H1 (cell line): ENCODE data around the gene CKAP5. TPM values are rescaled to one million over a fixed set of nuclear protein-coding genes. Genes with fewer than 3 reads are reported as not detected.

ENCODE experiments used
- CTCF ChIA-PET: fragments of 300-600 bp; sonication (Branson Sonifier 250); formaldehyde crosslinking; loops from one replicate; lab custom pipeline; 2021; ENCODE audit not compliant: partially characterized antibody; lab: Charles Lee
- POLR2A ChIA-PET: fragments of 300-600 bp; sonication (Branson Sonifier 250); formaldehyde crosslinking; loops from one replicate; lab custom pipeline; 2021; ENCODE audit warnings: inconsistent platforms; ENCODE audit not compliant: partially characterized antibody; lab: Charles Lee
- DNase-seq, 2 experiments: peaks; one replicate each; pipeline versions ENCODE4 v3.0.0 to v3.0.0-alpha.2; 2010 to 2022; ENCODE audit warnings: low spot score in 2 of 2, low read depth in 1 of 2, mixed read lengths in 1 of 2
- FAIRE-seq: peaks from 2 replicates; lab custom pipeline; 2011; peaks lifted over from hg19 to GRCh38; lab: Jason Lieb, UNC
- H2AFZ ChIP-seq: 2 replicates; pipeline ENCODE4 v1.8.1; 2012; ENCODE audit warnings: low read length, inconsistent platforms
- H2AK5ac ChIP-seq: 2 replicates; pipeline ENCODE4 v1.6.1; 2013; ENCODE audit warnings: low read depth, low read length
- H2BK120ac ChIP-seq: replicated peaks from 2 replicates; pipeline ENCODE3; 2013; ENCODE audit warnings: low read depth, low read length, inconsistent platforms
- H2BK12ac ChIP-seq: 2 replicates; pipeline ENCODE4 v1.6.1; 2013; ENCODE audit warnings: low read depth, low read length
- H2BK15ac ChIP-seq: 2 replicates; pipeline ENCODE4 v1.6.1; 2013; ENCODE audit warnings: low read length
- H2BK20ac ChIP-seq: 2 replicates; pipeline ENCODE4 v1.6.1; 2013; ENCODE audit warnings: low read length
- H2BK5ac ChIP-seq: 2 replicates; pipeline ENCODE4 v1.6.1; 2013; ENCODE audit warnings: low read depth, low read length
- H3K14ac ChIP-seq: 2 replicates; pipeline ENCODE4 v1.6.1; 2013; ENCODE audit warnings: inconsistent platforms; ENCODE audit not compliant: insufficient read length
- H3K18ac ChIP-seq: 2 replicates; pipeline ENCODE4 v1.6.1; 2013; ENCODE audit warnings: low read length; ENCODE audit errors: extremely low read depth
- H3K23ac ChIP-seq: 2 replicates; pipeline ENCODE4 v1.6.1; 2013; ENCODE audit warnings: inconsistent platforms; ENCODE audit not compliant: insufficient read length
- H3K23me2 ChIP-seq: 2 replicates; pipeline ENCODE4 v1.6.1; 2013; ENCODE audit warnings: low read depth, low read length
- H3K27ac ChIP-seq: 2 replicates; pipeline ENCODE4 v1.6.1; 2011; ENCODE audit warnings: low read depth, low read length, inconsistent platforms
- H3K27me3 ChIP-seq, 4 experiments: replicated peaks in 1 of 4; 1 replicate in 1 of 4; 2 replicates in 3 of 4; pipeline versions ENCODE4 v1.6.1 to v1.8.1; 2011 to 2013; ENCODE audit warnings: low read length in 3 of 4, mild to moderate bottlenecking in 3 of 4, inconsistent platforms in 2 of 4, mixed read lengths in 2 of 4, moderate library complexity in 1 of 4; ENCODE audit not compliant: control insufficient read depth in 3 of 4, insufficient read depth in 3 of 4; ENCODE audit errors: extremely low read depth in 1 of 4
- H3K36me3 ChIP-seq, 4 experiments: 2 replicates each; pipeline versions ENCODE4 v1.6.1 to v1.8.1; 2011 to 2013; ENCODE audit warnings: mild to moderate bottlenecking in 4 of 4, low read length in 3 of 4, moderate library complexity in 2 of 4, control low read depth in 1 of 4, inconsistent platforms in 1 of 4; ENCODE audit not compliant: insufficient read depth in 4 of 4, control insufficient read depth in 2 of 4
- H3K4ac ChIP-seq: replicated peaks from 2 replicates; pipeline ENCODE3; 2013; ENCODE audit warnings: low read length, low read depth, mixed read lengths, inconsistent platforms; ENCODE audit not compliant: insufficient read length
- H3K4me1 ChIP-seq, 4 experiments: replicated peaks in 1 of 4; 1 replicate in 1 of 4; 2 replicates in 3 of 4; pipeline versions ENCODE4 v1.6.1 to v1.8.1; 2011 to 2013; ENCODE audit warnings: low read length in 3 of 4, inconsistent platforms in 2 of 4, mixed read lengths in 1 of 4; ENCODE audit not compliant: insufficient read depth in 4 of 4, control insufficient read depth in 3 of 4
- H3K4me2 ChIP-seq, 2 experiments: 2 replicates each; pipeline versions ENCODE4 v1.6.1 to v1.8.1; 2011 to 2013; ENCODE audit warnings: low read depth in 2 of 2, low read length in 2 of 2, control low read depth in 1 of 2, inconsistent platforms in 1 of 2, mild to moderate bottlenecking in 1 of 2; ENCODE audit not compliant: insufficient read depth in 1 of 2
- H3K4me3 ChIP-seq, 4 experiments: fragments of 200-600, 300-600 bp in 1 of 4; sonication (generic), shearing (Covaris generic), sonication (Bioruptor Twin) in 1 of 4; 2 replicates each; pipeline versions ENCODE4 v1.5.1 to v1.8.1; 2011 to 2016; ENCODE audit warnings: low read length in 4 of 4, low read depth in 3 of 4, control low read depth in 2 of 4, inconsistent platforms in 2 of 4, mild to moderate bottlenecking in 2 of 4, mixed read lengths in 1 of 4, moderate library complexity in 1 of 4; ENCODE audit not compliant: insufficient read depth in 2 of 4; ENCODE audit errors: extremely low read depth in 1 of 4
- H3K56ac ChIP-seq: replicated peaks from 2 replicates; pipeline ENCODE3; 2013; ENCODE audit warnings: low read depth, mild to moderate bottlenecking, mixed read lengths, low read length, inconsistent platforms; ENCODE audit not compliant: insufficient read length
- H3K79me1 ChIP-seq: 2 replicates; pipeline ENCODE4 v1.6.1; 2013; ENCODE audit warnings: low read depth, low read length, control low read depth
- H3K79me2 ChIP-seq, 2 experiments: 2 replicates each; pipeline versions ENCODE4 v1.6.1 to v1.8.1; 2012 to 2013; ENCODE audit warnings: low read length in 2 of 2, mild to moderate bottlenecking in 2 of 2, inconsistent platforms in 1 of 2; ENCODE audit not compliant: insufficient read depth in 2 of 2, control insufficient read depth in 1 of 2
- H3K9ac ChIP-seq, 4 experiments: replicated peaks in 1 of 4; 1 replicate in 1 of 4; 2 replicates in 3 of 4; pipeline versions ENCODE4 v1.6.1 to v1.8.1; 2011 to 2013; ENCODE audit warnings: low read depth in 3 of 4, low read length in 3 of 4, control low read depth in 2 of 4, mild to moderate bottlenecking in 2 of 4, moderate library complexity in 2 of 4, inconsistent platforms in 1 of 4; ENCODE audit errors: extremely low read depth in 1 of 4
- H3K9me3 ChIP-seq, 2 experiments: 2 replicates each; pipeline versions ENCODE4 v1.6.1 to v1.8.1; 2012 to 2013; ENCODE audit warnings: mild to moderate bottlenecking in 2 of 2, moderate library complexity in 2 of 2, control low read depth in 1 of 2, inconsistent platforms in 1 of 2, low read depth in 1 of 2, low read length in 1 of 2, mixed read lengths in 1 of 2; ENCODE audit not compliant: insufficient read depth in 2 of 2
- H4K20me1 ChIP-seq, 2 experiments: replicated peaks in 1 of 2; 2 replicates each; pipeline versions ENCODE3 to v1.8.1; 2011 to 2013; ENCODE audit warnings: inconsistent platforms in 2 of 2, low read length in 2 of 2, mild to moderate bottlenecking in 1 of 2; ENCODE audit not compliant: insufficient read depth in 2 of 2, control insufficient read depth in 1 of 2
- H4K5ac ChIP-seq: 2 replicates; pipeline ENCODE4 v1.6.1; 2013; ENCODE audit warnings: low read length, low read depth, mixed read lengths, inconsistent platforms; ENCODE audit not compliant: insufficient read length
- H4K8ac ChIP-seq: 2 replicates; pipeline ENCODE4 v1.8.0; 2013; ENCODE audit warnings: mild to moderate bottlenecking, moderate library complexity, low read length, inconsistent platforms; ENCODE audit not compliant: insufficient read depth; ENCODE audit errors: extremely low read depth
- H4K91ac ChIP-seq: replicated peaks from 2 replicates; pipeline ENCODE3; 2013; ENCODE audit warnings: low read length, mixed read lengths, inconsistent platforms; ENCODE audit not compliant: insufficient read length
- ATF3 ChIP-seq: IDR thresholded peaks from 2 replicates; pipeline ENCODE4 v1.6.1; 2011; ENCODE audit warnings: low read depth, mild to moderate bottlenecking, low read length; ENCODE audit not compliant: insufficient read depth
- JUN ChIP-seq: IDR thresholded peaks from 2 replicates; pipeline ENCODE4 v1.6.1; 2011; ENCODE audit warnings: low read depth, mild to moderate bottlenecking, improper control_type of control experiment, low read length
- SIN3A ChIP-seq, 2 experiments: IDR thresholded peaks in 1 of 2; conservative IDR thresholded peaks in 1 of 2; 2 replicates each; pipeline ENCODE4 v1.6.1; 2011 to 2012; ENCODE audit warnings: low read length in 2 of 2, improper control_type of control experiment in 1 of 2, low read depth in 1 of 2, mild to moderate bottlenecking in 1 of 2
- WGBS, 2 experiments: shearing (Covaris generic) in 1 of 2; methylation state at CpG; one replicate each; pipeline versions ENCODE4 v1.1.6 to v1.1.7; 2013 to 2015; ENCODE audit warnings: low lambda C conversion rate in 2 of 2, mixed read lengths in 2 of 2, inconsistent platforms in 1 of 2, low coverage in 1 of 2, missing lambda C conversion rate in 1 of 2; ENCODE audit not compliant: insufficient replicate concordance in 2 of 2, insufficient coverage in 1 of 2, insufficient read length in 1 of 2; ENCODE audit errors: extremely low coverage in 1 of 2, missing lambda C conversion rate in 1 of 2; 5-methylcytosine and 5-hydroxymethylcytosine counted together
- polyA plus RNA-seq, 7 experiments: library from polyadenylated mRNA; depleted of rRNA in 3 of 7; stranded (reverse) in 5 of 7; unstranded in 2 of 7; fragments of >200 nt in 5 of 7; fragments of 200-250 nt in 2 of 7; gene quantifications; 1 replicate in 5 of 7; 2 replicates in 1 of 7; 4 replicates in 1 of 7; pipeline versions ENCODE4 v1.2.1 to v1.2.3, GENCODE V29; 2011 to 2013; ENCODE audit warnings: missing spikeins in 2 of 7, mixed read lengths in 2 of 7
- total RNA-seq: library from RNA; stranded (reverse); fragmentation: NEBNext Ultra II Directional; extraction: Animal tissue kit (Norgen Biotek cat#: 25700); gene quantifications from 2 replicates; pipeline ENCODE4 v1.2.1, GENCODE V29; 2021

The CKAP5 gene
- total and polyA plus RNA-seq, 2 of the 8 experiments (the other 6 are each of a cell fraction or from before 2014, with no cell fraction given) = 64.8 to 185 TPM

GRCh38 chr11:46706886-46707285 is 139.2 kb downstream of the CKAP5 start:
- ChIA-PET POLR2A (interaction anchor here (0.9 to 3.1 kb wide), 2 partner anchors 14 to 18 kb away, joined by 3 to 21 read pairs; partner anchors contain the start of gene F2), CTCF (interaction anchor here (1.2 to 1.7 kb wide), 4 partner anchors 10 to 37 kb away, joined by 3 to 6 read pairs (median 4); no protein-coding TSS in a partner anchor)
- Histone ChIP-seq H3K27ac (no peak overlapping the region), H3K79me2 (peaks cover 0 to 4% of the 10 kb centered on the region in 2 experiments; a peak in 2 of 4 replicates), H3K56ac (no peak overlapping the region), H2AK5ac (no peak overlapping the region), H3K23me2 (no peaks in the 10 kb centered on the region; the same call in 1 of the 2 replicates), H4K5ac (no peak overlapping the region), H2BK20ac (no peak overlapping the region), H4K20me1 (peaks cover 2 to 5% of the 10 kb centered on the region in 2 experiments), H3K14ac (no peak overlapping the region), H2BK120ac (no peak overlapping the region), H3K4me1 (no peaks in the 10 kb centered on the region; a peak in 1 of 7 replicates), H2BK5ac (no peak overlapping the region), H2BK12ac (no peak overlapping the region), H3K9ac (no peak overlapping the region), H3K4me2 (no peak overlapping the region), H3K23ac (no peak overlapping the region), H2BK15ac (no peak overlapping the region), H3K9me3 (no peaks in the 10 kb centered on the region), H3K4ac (no peak overlapping the region), H4K8ac (no peak overlapping the region), H3K18ac (no peak overlapping the region), H3K36me3 (peaks cover 18 to 41% (median 33%) of the 10 kb centered on the region in 4 experiments), H4K91ac (no peak overlapping the region), H3K79me1 (no peaks in the 10 kb centered on the region; the same call in 1 of the 2 replicates), H3K27me3 (no peaks in the 10 kb centered on the region), H3K4me3 (no peak overlapping the region), H2AFZ (no peak overlapping the region)
- TF ChIP-seq ATF3 = no peak
- TF ChIP-seq SIN3A (conservative IDR thresholded peaks at IDR 0.05 in 1 of 2, IDR thresholded peaks at IDR 0.05 in 1 of 2; ENCODE audit: low read depth in 1 of 2, low read length in 2 of 2) = no peak
- no peak for TF ChIP-seq JUN
- DNase-seq (no peak), FAIRE-seq (no peak)
- 93% methylated on average over 7 of the region's 7 CpGs; no CpG with 5 or more reads in 1 of the 2 experiments for WGBS, 2 experiments
